ENCODE data around the gene CCDC30.

GRCh38 chr1:42424201-42424600 lies 38.9 kb upstream of the CCDC30 start:
- TF ChIP-seq CTCF (conservative IDR thresholded peaks at IDR 0.05) (no peak), ZFX (IDR thresholded peaks at IDR 0.05) (no peak)
